HCT116 (cell line): Measurements from ENCODE around the gene GIMAP4. TPM values are rescaled to one million over a fixed set of nuclear protein-coding genes. Genes with fewer than 3 reads are reported as not detected.

ENCODE experiments used
- ATAC-seq: fragments of 200-7000 bp; cut with Tn5 transposase; 2 replicates; pipeline ENCODE4 v1.9.1; 2020; ENCODE audit warnings: mild to moderate bottlenecking, moderate library complexity
- BruUV-seq: library from RNA; stranded (reverse); fragments of 400-500 nt; replicated peaks from 2 replicates; lab custom pipeline; 2021; lab: Mats Ljungman, UMichigan
- CTCF ChIA-PET: fragments of 300-600 bp; sonication (Branson Sonifier 250); formaldehyde crosslinking; loops from one replicate; lab custom pipeline; 2021; ENCODE audit warnings: antibody characterized with exemption; lab: Charles Lee
- POLR2A ChIA-PET: fragments of 300-600, 350-600 bp; sonication (Branson Sonifier 250); formaldehyde crosslinking; loops from one replicate; lab custom pipeline; 2021; ENCODE audit warnings: antibody characterized with exemption; lab: Charles Lee
- RAD21 ChIA-PET, 2 experiments: fragments of 300-600 bp; sonication (Branson Sonifier 250); formaldehyde crosslinking; loops; one replicate each; lab custom pipeline; 2023; ENCODE audit warnings: low total read pairs in 2 of 2; ENCODE audit not compliant: uncharacterized antibody in 2 of 2, unreplicated experiment in 2 of 2, low non-redundant PET in 1 of 2; lab: Charles Lee
- DNase-seq: peaks from one replicate; pipeline ENCODE4 v3.0.0-alpha.2; 2010; ENCODE audit warnings: low read depth, low spot score
- H2AFZ ChIP-seq: fragments of 200-600 bp; shearing (Covaris generic), sonication (generic); 2 replicates; pipeline ENCODE4 v1.6.1; 2017; ENCODE audit warnings: low read depth, mixed run types, mixed read lengths, antibody characterized with exemption, low read length; ENCODE audit not compliant: poor library complexity, severe bottlenecking
- H3K27ac ChIP-seq: 2 replicates; pipeline ENCODE4 v1.5.1; 2012; ENCODE audit warnings: low read depth, low read length
- H3K27me3 ChIP-seq: fragments of 200-600 bp; sonication (generic); 2 replicates; pipeline ENCODE4 v1.6.1; 2016; ENCODE audit warnings: mixed run types, low read length, mixed read lengths; ENCODE audit not compliant: insufficient read depth
- H3K36me3 ChIP-seq, 2 experiments: fragments of 200-500 bp in 1 of 2; fragments of 200-600 bp in 1 of 2; sonication (Bioruptor generic) in 1 of 2; sonication (generic) in 1 of 2; 2 replicates each; pipeline versions ENCODE4 v1.5.1 to v1.6.1; 2014 to 2016; ENCODE audit warnings: low read length in 2 of 2, inconsistent platforms in 1 of 2, mixed read lengths in 1 of 2, mixed run types in 1 of 2; ENCODE audit not compliant: insufficient read depth in 2 of 2, control insufficient read depth in 1 of 2
- H3K4me1 ChIP-seq, 2 experiments: fragments of 200-600 bp in 1 of 2; sonication (generic) in 1 of 2; 2 replicates each; pipeline versions ENCODE4 v1.5.1 to v1.6.1; 2012 to 2017; ENCODE audit warnings: low read length in 2 of 2, inconsistent platforms in 1 of 2, mild to moderate bottlenecking in 1 of 2, mixed read lengths in 1 of 2, mixed run types in 1 of 2, moderate library complexity in 1 of 2; ENCODE audit not compliant: insufficient read depth in 2 of 2, control insufficient read depth in 1 of 2
- H3K4me2 ChIP-seq: fragments of 200-600 bp; sonication (generic); 2 replicates; pipeline ENCODE4 v1.6.1; 2017; ENCODE audit warnings: mixed run types, low read length, mixed read lengths
- H3K4me3 ChIP-seq, 2 experiments: fragments of 200-600 bp in 1 of 2; sonication (generic) in 1 of 2; replicated peaks in 1 of 2; 2 replicates each; pipeline ENCODE4 v1.5.1; 2011 to 2016; ENCODE audit warnings: low read length in 2 of 2, control low read depth in 1 of 2, low read depth in 1 of 2, mild to moderate bottlenecking in 1 of 2, mixed read lengths in 1 of 2, mixed run types in 1 of 2
- H3K79me2 ChIP-seq: fragments of 200-600 bp; sonication (generic); 2 replicates; pipeline ENCODE4 v1.6.1; 2017; ENCODE audit warnings: mild to moderate bottlenecking, mixed run types, low read length, moderate library complexity, mixed read lengths; ENCODE audit not compliant: insufficient read depth
- H3K9ac ChIP-seq: fragments of 200-600 bp; sonication (generic); 2 replicates; pipeline ENCODE4 v1.6.1; 2016; ENCODE audit warnings: low read length, mixed read lengths
- H3K9me2 ChIP-seq: fragments of 200-600 bp; sonication (generic), shearing (Covaris generic); 2 replicates; pipeline ENCODE4 v1.6.1; 2017; ENCODE audit warnings: mixed run types, mild to moderate bottlenecking, moderate library complexity; ENCODE audit not compliant: insufficient read depth
- H3K9me3 ChIP-seq, 2 experiments: fragments of 200-500 bp in 1 of 2; fragments of 200-600 bp in 1 of 2; sonication (Bioruptor generic) in 1 of 2; sonication (generic) in 1 of 2; 2 replicates each; pipeline ENCODE4 v1.6.1; 2014 to 2017; ENCODE audit warnings: low read length in 2 of 2, mixed read lengths in 2 of 2, inconsistent platforms in 1 of 2, low read depth in 1 of 2, mild to moderate bottlenecking in 1 of 2, mixed run types in 1 of 2, moderate library complexity in 1 of 2; ENCODE audit not compliant: control insufficient read depth in 1 of 2, insufficient read depth in 1 of 2
- H4K20me1 ChIP-seq: fragments of 200-600 bp; sonication (generic), shearing (Covaris generic); 2 replicates; pipeline ENCODE4 v1.6.1; 2017; ENCODE audit warnings: mixed run types, mild to moderate bottlenecking, moderate library complexity; ENCODE audit not compliant: insufficient read depth
- CBX3 ChIP-seq: IDR thresholded peaks from 2 replicates; pipeline ENCODE4 v1.6.1; 2012; ENCODE audit warnings: low read depth
- EGR1 ChIP-seq: IDR thresholded peaks from 2 replicates; pipeline ENCODE4 v1.6.1; 2012; ENCODE audit warnings: low read depth
- ELF1 ChIP-seq: IDR thresholded peaks from 2 replicates; pipeline ENCODE4 v1.6.1; 2012; ENCODE audit warnings: low read depth, borderline replicate concordance
- EZH2 ChIP-seq: fragments of 200-600 bp; sonication (generic); IDR thresholded peaks from 2 replicates; pipeline ENCODE4 v1.6.1; 2017; ENCODE audit warnings: antibody characterized with exemption, mixed run types
- FOSL1 ChIP-seq: IDR thresholded peaks from 2 replicates; pipeline ENCODE4 v1.6.1; 2012; ENCODE audit warnings: low read depth
- JUND ChIP-seq: IDR thresholded peaks from 2 replicates; pipeline ENCODE4 v1.6.1; 2012
- RAD21 ChIP-seq: IDR thresholded peaks from 2 replicates; pipeline ENCODE4 v1.6.1; 2012; ENCODE audit warnings: low read depth, mild to moderate bottlenecking
- SIN3A ChIP-seq: IDR thresholded peaks from 2 replicates; pipeline ENCODE4 v1.6.1; 2012; ENCODE audit warnings: low read depth
- SP1 ChIP-seq: IDR thresholded peaks from 2 replicates; pipeline ENCODE4 v1.6.1; 2012; ENCODE audit warnings: low read depth
- TCF7L2 ChIP-seq: IDR thresholded peaks from 2 replicates; pipeline ENCODE4 v1.7.0; 2011; ENCODE audit warnings: borderline replicate concordance, inconsistent platforms; ENCODE audit not compliant: insufficient read depth, insufficient read length; ENCODE audit errors: extremely low read depth
- YY1 ChIP-seq: IDR thresholded peaks from 2 replicates; pipeline ENCODE4 v1.6.1; 2011; ENCODE audit warnings: low read length, low read depth, moderate library complexity, mild to moderate bottlenecking; ENCODE audit not compliant: insufficient replicate concordance; ENCODE audit errors: extremely low read depth
- ZFX ChIP-seq: fragments of 450-650 bp; IDR thresholded peaks from 2 replicates; pipeline ENCODE4 v1.6.1; 2017
- ZNF274 ChIP-seq: fragments of 200-500 bp; sonication (Bioruptor generic); IDR thresholded peaks from 2 replicates; pipeline ENCODE4 v1.6.1; 2014; ENCODE audit warnings: mild to moderate bottlenecking, low read depth, low read length, inconsistent platforms
- intact Hi-C: fragments of 100-400 bp; cut with micrococcal nuclease; formaldehyde crosslinking; loops from 2 replicates; pipeline ENCODE4 v1.10.0; 2022
- total RNA-seq: library from RNA; stranded (reverse); gene quantifications from one replicate; pipeline ENCODE4 v1.2.1, GENCODE V29; 2021; ENCODE audit not compliant: unreplicated experiment
- TF ChIP-seq, protein P1 (sequence below), 3 experiments: fragments of 200-600 bp in 1 of 3; sonication (generic) in 1 of 3; IDR thresholded peaks in 2 of 3; conservative IDR thresholded peaks in 1 of 3; 2 replicates each; pipeline ENCODE4 v1.5.1; 2012 to 2017; ENCODE audit warnings: low read depth in 2 of 3, low read length in 2 of 3, antibody characterized with exemption in 1 of 3, borderline replicate concordance in 1 of 3, control low read depth in 1 of 3, mild to moderate bottlenecking in 1 of 3, mixed read lengths in 1 of 3, mixed run types in 1 of 3, moderate library complexity in 1 of 3; ENCODE audit not compliant: insufficient read depth in 1 of 3
- TF ChIP-seq, protein P2 (sequence below): IDR thresholded peaks from 2 replicates; pipeline ENCODE4 v1.6.1; 2012
- TF ChIP-seq, protein P3 (sequence below): IDR thresholded peaks from 2 replicates; pipeline ENCODE4 v1.6.1; 2011; ENCODE audit warnings: mild to moderate bottlenecking, low read length, moderate library complexity; ENCODE audit not compliant: insufficient replicate concordance; ENCODE audit errors: extremely low read depth

The GIMAP4 gene
- total RNA-seq, 1 experiment from 2014 or later = 0.49 TPM

DNA sequence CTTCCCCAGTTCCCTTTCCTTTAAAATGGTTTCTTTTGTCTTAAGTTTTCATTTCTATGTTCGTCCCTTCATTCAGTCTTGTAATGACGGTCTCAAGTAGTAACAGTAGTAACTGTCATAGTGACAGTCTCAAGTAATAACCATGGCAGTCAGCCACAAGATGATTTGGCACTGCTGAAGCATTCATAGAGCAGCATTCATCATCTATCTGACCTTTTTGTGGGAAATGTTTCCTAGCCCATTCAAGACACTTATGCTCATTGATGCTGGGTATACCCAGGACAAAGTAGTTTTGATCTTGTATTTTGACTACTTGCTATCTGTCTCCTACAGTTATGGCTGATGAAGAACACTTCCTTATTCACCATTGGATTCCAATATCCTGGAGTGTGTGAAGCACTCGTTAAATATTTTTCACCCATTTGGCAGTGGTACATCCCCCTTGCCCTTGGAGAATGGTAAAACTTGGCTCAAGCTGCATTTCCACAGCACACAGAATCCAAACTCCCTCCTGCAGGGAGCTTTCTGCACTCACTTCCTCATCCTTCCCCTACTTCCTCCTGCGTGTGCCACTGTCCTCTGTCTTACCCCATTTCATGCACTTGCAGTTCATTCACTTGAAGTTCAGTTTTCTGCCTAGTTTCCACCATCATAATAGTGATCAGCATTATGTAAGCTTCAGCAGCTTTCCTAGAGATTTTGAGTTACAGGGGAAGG lies 19.0 kb downstream of the GIMAP4 start (continued):
- TF ChIP-seq, protein P1, sequence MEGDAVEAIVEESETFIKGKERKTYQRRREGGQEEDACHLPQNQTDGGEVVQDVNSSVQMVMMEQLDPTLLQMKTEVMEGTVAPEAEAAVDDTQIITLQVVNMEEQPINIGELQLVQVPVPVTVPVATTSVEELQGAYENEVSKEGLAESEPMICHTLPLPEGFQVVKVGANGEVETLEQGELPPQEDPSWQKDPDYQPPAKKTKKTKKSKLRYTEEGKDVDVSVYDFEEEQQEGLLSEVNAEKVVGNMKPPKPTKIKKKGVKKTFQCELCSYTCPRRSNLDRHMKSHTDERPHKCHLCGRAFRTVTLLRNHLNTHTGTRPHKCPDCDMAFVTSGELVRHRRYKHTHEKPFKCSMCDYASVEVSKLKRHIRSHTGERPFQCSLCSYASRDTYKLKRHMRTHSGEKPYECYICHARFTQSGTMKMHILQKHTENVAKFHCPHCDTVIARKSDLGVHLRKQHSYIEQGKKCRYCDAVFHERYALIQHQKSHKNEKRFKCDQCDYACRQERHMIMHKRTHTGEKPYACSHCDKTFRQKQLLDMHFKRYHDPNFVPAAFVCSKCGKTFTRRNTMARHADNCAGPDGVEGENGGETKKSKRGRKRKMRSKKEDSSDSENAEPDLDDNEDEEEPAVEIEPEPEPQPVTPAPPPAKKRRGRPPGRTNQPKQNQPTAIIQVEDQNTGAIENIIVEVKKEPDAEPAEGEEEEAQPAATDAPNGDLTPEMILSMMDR (IDR thresholded peaks at IDR 0.05 in 2 of 3, conservative IDR thresholded peaks at IDR 0.05 in 1 of 3; ENCODE audit: borderline replicate concordance in 1 of 3, insufficient read depth in 1 of 3, low read depth in 2 of 3, low read length in 2 of 3) = no peak
- no peak for TF ChIP-seq ZNF274
- no peak for TF ChIP-seq CBX3
- TF ChIP-seq JUND = no peak
- TF ChIP-seq EZH2 = no peak
- no peak for TF ChIP-seq YY1
- TF ChIP-seq SIN3A = no peak
- no peak for TF ChIP-seq SP1
- TF ChIP-seq RAD21 = no peak
- TF ChIP-seq, protein P2, sequence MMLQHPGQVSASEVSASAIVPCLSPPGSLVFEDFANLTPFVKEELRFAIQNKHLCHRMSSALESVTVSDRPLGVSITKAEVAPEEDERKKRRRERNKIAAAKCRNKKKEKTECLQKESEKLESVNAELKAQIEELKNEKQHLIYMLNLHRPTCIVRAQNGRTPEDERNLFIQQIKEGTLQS = no peak
- TF ChIP-seq ELF1 = no peak
- TF ChIP-seq, all 23 proteins: peak for 0

DNA sequence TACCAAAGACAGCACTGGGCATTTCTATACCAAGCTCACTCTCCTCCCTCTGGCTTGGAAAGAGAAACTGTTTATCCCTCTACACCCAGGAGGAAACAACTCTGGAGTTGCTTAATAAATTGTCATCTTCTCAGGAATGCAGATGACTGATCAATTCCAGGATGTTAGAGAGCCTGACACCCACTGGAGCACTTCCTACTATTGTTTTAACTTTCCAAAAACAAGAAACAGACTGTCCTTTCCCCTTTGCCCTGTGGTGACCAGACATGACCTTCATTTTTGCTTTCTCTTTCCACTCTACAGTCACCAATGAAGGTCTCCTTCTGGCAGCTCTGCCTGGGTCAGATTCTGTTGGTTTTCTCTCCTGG lies 19.6 kb downstream of the GIMAP4 start:
- ATAC-seq = no peak
- no TSS peak for BruUV-seq
- H3K79me2 ChIP-seq = no peaks in the 10 kb centered on the region
- intact Hi-C loops = no loop called here
- H2AFZ ChIP-seq = no peak overlapping the region
- H3K27me3 ChIP-seq = peaks cover 9% of the 10 kb centered on the region; the same call in 1 of the 2 replicates
- H3K9me3 ChIP-seq = no peaks in the 10 kb centered on the region
- no peak for DNase-seq
- H3K27ac ChIP-seq = no peak overlapping the region
- ChIA-PET CTCF (no interaction called here), RAD21 (no interaction called here)
- no peaks in the 10 kb centered on the region for H3K36me3 ChIP-seq
- no peak overlapping the region for H3K4me3 ChIP-seq
- no peak overlapping the region for H3K9ac ChIP-seq
- no peaks in the 10 kb centered on the region for H3K4me1 ChIP-seq
- no peaks in the 10 kb centered on the region for H4K20me1 ChIP-seq
- no peaks in the 10 kb centered on the region for H3K9me2 ChIP-seq
- TF ChIP-seq, protein P3, sequence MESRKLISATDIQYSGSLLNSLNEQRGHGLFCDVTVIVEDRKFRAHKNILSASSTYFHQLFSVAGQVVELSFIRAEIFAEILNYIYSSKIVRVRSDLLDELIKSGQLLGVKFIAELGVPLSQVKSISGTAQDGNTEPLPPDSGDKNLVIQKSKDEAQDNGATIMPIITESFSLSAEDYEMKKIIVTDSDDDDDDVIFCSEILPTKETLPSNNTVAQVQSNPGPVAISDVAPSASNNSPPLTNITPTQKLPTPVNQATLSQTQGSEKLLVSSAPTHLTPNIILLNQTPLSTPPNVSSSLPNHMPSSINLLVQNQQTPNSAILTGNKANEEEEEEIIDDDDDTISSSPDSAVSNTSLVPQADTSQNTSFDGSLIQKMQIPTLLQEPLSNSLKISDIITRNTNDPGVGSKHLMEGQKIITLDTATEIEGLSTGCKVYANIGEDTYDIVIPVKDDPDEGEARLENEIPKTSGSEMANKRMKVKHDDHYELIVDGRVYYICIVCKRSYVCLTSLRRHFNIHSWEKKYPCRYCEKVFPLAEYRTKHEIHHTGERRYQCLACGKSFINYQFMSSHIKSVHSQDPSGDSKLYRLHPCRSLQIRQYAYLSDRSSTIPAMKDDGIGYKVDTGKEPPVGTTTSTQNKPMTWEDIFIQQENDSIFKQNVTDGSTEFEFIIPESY = no peak
- TF ChIP-seq EZH2 (no peak), ZFX (no peak), SIN3A (no peak), SP1 (no peak), TCF7L2 (no peak), CBX3 (no peak), EGR1 (no peak), FOSL1 (no peak), RAD21 (no peak)
- TF ChIP-seq, protein P2 = no peak
- TF ChIP-seq, all 23 proteins: peak for 0
- POLR2A ChIA-PET = no interaction called here
- H3K4me2 ChIP-seq = no peak overlapping the region
